HG03064 (cell line): ENCODE measurements around the gene FAR2.
A peak's percentile ranks its signal among the peaks of the same experiment; 100 is the strongest.
"Not testable (repeated sequence)": the region's sequence is repeated elsewhere in the genome, so short reads cannot be mapped to it uniquely, and the experiment has no call there.

Experiments used
- ATAC-seq: cut with Tn5 transposase; IDR thresholded peaks from one replicate; pipeline ENCODE4 v1.9.1; 2021; ENCODE audit warnings: low read depth; ENCODE audit not compliant: unreplicated experiment

FAR2 gene

DNA sequence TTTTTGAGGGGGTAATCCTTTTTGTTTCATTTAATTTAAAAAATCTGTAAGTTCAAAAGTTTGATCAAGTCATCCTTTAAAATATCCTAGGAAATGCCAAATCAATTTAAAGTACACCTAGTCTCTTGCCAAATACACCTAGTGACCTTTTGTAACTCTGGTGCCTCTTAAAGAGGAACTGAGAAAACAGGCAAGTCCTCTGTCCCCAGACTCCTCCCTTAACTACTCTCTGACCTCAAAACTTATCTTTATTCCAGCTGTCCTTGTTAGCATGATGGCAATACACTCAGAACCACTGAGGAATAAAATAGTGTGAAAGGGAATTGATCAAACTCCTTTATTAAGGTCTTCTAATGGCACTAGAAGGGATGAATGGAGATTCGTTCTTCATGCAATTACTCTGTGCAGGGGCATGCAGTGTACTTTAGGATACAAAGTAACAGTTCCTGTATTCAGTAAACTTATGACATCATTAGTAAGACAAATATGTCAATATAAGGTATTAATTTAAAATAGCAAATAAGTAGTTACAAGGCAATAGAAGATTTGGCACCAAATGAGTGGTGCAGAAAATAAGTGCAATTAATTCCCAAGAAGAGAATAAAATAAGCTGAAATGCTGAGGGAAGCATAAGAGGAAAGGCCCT lies 3.3 kb downstream of the FAR2 start:
- ATAC-seq: peak; percentile 82

DNA sequence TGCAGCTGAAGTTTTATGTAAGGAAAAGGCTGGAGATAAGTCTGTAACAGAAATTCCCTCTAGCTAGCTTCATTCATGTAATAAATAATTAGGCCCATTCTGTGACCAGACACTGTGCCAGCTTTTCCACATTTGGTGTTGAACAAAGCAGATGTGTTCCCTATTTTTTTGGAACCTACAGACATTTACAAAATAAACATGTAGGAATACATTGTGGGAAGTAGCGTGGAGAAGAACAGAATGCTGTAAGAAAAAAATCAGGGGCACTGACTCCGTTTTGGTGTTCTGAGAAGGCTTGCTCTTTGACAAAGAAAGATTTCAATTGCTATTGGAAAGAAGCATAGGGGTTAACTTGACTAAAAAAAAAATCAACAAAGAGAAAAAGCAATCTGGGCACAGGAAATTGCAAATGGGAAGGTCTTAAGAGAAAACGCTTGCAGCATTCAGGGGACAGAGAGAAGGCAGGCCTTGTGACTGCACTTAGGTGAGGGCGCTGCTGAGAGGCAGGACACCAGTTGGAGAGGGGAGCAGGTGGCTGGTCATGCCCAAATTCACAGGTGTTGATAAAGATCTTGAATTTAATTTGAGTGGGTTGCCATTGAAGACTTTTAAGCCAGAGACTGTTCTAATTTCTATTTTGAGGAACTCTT lies 4.0 kb downstream of the FAR2 start:
- ATAC-seq: no peak

DNA sequence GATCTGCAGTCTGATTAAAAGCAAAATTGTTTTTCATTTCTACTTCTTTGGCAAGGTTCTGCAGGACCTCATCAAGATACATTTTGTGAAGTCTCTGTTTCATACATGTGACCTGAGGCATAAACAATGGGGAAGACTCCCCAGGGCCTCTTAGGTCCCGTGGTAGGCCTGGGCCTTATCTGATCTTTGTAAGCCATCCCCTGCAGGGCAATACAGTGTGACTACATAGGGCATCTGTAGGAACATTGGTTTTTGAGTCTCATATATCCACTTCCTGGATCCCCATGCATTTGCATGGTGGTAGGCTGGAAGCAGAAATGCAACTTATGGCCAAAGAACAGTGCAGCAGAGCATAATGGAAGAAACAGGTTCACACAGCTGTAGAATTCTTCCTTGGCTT lies 6.0 kb downstream of the FAR2 start:
- peak; percentile 52 for ATAC-seq

DNA sequence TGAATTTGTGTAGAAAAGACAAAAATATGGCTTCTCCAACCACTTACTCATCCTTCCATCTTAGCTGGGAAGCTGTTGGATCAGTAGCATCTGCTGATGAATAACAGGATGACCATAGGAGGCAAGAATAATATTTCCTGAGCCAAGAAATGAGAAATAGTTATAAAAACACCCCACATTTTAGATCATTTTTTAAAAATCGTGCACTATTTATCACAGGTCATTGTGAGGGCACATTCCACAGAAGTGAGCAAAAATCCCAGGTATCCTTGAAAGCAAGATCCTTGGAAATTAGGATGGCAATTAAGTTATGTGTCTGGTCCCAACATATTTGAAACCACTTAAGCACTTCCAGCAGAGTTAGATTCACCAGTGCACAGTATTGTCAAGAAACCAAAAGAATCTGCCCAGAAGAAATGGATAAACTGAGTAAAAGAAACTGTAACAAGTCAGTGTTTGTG lies 8.4 kb downstream of the FAR2 start:
- no peak for ATAC-seq

DNA sequence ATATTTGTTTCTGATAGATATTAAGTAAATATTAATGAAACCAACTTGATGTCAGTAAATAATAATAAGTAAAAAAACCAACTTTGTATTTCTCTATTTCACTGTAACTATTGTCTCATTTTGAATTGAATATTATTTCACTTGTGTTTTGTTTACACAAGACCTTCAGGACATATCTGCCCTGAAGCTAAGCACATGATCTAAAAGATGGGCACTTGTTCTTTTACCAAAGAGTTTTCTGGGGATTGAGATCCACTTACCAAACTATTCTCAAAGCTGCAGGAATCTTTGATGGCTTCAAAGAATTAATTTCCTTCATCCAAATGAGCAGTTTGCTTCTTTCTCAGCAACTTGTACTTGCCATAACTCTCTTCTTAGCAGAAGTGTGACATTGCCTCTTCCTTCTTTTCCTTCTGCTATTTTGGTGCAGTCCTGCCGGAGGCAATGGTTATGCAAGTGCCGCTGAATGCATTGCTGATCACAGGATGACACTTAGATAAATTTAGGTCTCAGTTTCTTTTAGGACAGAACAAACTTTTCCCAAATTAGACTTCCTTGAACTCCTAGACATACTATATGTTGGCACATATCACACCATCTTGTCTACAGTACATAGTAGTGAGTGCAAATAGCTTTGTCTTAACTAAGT lies 9.2 kb downstream of the FAR2 start:
- no peak for ATAC-seq

DNA sequence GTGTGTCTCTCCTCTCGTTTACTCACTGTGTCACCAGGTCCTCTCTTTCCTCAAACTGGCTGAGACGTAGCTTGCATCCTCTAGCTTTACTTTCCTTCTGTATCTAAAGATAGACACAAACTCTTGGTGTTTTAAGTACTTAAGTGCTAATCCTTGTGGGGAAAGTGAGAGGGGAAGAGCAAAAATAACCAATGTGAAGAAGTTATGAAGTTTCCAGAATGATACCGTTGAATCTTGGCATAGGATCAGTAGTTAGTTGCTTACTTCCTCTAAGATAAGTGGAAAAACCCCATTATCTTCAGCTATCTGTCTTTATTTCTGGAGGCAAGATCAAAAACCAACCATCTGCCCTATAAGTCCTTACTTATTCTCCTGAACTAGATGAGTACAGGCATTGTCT lies 10.6 kb downstream of the FAR2 start:
- no peak for ATAC-seq

DNA sequence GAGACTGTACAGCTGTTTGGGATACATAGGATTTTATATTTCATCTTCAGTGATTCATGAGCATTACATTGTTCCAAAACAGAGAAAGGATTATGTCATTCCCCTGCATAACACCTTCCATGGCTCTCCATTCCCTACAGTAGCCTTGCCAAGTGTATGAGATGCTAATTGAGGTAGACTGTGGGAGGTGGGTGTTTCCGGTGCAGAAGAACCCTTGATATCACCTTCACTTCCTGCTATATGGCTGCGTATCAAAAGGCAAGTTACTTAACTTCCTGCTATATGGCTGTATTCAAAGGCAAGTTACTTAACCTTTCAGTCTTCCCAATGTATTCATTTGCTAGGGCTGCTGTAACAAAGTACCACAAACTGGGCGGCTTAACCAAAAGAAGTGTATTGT lies 11.2 kb downstream of the FAR2 start:
- no peak for ATAC-seq

DNA sequence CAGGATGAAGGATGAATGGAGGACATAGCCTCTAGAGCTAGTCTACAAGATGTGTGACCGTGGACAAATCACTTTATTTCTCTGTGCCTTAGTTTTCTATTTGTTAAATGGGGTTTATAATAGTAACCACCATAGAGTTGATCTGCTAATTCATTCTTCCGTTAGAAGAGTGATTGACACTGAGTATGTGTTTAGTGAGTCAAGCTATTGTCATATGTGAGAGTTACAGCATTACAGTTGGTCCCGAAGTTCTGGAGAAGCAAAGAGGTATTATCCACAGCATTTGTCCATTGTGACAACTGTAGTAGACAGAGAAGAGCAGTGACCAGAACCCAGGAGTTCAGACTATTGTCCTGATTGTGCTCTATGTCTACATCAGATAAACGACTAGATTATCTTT lies 14.1 kb downstream of the FAR2 start:
- ATAC-seq: no peak

DNA sequence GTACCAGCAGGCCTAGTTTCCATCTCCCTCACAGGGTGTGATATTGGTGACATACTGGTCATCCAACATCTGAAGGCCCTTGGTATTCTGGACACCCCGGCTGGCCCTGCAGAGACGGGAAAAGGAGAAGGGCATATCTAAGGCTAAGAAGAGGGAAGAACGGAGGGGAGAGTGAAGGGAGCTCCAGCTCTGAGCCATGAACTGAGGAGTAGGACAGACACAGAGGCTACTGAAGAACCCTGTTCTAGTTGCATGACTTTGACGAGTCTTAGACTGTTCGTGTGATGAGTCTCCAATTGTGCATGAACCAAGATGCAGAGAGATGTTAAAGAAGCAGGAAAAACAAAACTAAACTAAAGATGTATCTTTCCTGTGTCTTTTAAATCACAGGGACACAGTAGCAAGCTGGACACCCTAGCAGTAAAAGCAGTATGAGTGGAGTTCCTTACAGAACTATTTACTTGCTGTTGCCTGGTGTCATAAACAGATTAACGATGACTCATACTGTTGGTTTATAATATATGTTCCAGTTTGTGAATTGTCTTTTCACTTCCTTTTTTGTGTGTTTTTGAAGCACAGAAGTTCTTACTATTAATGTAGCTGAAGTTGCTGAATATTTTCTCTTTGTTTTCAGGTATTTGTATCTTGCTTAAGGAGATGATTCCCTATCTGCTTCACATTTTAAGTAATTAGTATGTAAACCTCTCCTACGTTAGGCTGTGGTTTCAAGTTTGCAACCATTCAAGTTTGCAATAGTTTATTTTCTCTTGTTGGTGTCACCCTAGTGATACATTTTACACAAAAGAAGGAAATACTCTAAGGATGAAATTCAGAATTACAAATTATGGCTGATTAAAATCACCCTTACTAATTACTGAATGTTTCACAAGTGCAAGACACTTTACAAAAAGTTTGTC lies 15.7 kb downstream of the FAR2 start:
- peak; percentile 99 for ATAC-seq

DNA sequence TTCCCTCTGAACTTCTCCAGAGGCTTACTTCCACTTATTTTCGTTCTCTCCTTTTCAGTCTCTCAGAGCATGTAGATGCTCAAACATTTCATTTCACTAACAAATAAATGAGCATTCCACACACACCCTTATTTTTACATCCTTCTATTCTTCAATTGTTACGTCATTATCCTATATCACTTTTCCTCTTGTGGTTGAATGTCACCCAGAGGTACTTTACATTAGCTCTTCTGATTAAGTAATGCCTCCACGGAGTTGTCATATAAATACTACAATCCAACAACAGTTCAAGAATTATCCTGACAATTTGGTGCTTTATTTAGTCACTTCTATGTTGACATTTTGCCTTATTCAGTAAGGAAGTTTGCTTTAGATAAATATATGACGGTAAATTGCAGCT lies 18.4 kb downstream of the FAR2 start:
- ATAC-seq: no peak

DNA sequence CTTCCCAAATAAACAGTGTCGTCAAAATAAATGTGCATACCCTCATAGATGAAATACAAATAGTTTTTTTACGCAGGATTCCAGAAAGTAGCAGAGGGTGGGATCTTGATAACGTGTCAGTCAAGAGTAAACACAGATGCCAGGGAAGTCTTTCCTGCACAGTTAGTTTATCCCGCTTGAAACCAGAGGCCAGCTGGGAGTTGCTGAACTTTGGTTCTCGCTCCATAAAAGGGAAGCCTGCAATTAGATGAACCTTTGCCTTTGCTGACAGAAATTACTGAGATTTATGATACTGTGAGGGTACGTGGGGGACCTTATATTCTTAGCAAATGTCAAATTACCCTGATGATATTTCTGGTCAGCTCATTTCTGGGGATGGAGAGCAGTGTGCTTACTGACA lies 18.9 kb downstream of the FAR2 start:
- no peak for ATAC-seq

DNA sequence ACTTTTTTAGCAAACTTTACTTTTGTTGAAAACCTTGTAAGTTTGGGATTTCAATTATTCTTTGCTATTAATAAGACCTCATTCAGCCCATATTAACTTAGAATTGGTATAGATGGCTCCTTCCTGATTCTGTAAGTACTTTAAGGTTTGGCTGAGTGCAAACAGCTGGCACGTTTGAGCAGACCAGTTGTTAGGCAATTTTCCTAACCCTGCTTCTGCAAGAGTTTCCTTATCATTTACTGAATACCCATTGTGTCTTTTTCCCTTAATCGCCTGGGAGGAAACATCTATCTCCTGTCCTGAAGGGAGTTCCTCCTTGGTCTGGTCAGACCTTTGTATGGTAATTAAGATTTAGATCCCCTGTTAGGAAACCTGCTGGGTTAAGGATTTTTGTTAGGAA lies 20.9 kb downstream of the FAR2 start:
- not testable (repeated sequence) for ATAC-seq

DNA sequence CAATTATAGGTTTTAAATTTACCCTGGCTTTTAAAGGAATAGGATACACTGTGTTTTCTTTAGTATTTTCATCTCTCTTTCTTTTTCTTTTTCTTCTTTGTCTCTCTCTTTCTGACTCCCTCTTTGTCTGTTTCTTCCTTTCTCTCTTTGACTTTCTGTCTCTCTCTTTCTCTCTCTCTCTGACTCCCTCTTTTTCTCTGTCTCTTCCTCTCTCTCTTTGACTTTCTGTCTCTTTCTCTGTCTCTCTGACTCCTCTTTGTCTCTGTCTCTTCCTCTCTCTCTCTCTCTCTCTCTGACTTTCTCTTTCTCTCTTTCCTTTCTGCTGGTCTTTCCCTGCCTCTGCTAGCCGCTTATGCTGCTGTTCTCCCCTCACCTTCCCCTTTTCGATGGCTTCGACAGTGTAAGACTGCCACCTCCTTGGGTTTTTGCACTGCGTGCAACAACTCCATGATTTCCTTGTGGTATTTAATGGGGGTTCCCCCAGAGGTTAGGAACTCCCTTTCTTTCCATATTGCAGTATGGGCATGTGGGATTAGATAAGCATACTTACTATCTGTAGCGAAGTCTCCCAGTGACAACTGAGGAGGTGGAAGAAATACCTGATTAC lies 21.5 kb downstream of the FAR2 start:
- ATAC-seq: not testable (repeated sequence)

DNA sequence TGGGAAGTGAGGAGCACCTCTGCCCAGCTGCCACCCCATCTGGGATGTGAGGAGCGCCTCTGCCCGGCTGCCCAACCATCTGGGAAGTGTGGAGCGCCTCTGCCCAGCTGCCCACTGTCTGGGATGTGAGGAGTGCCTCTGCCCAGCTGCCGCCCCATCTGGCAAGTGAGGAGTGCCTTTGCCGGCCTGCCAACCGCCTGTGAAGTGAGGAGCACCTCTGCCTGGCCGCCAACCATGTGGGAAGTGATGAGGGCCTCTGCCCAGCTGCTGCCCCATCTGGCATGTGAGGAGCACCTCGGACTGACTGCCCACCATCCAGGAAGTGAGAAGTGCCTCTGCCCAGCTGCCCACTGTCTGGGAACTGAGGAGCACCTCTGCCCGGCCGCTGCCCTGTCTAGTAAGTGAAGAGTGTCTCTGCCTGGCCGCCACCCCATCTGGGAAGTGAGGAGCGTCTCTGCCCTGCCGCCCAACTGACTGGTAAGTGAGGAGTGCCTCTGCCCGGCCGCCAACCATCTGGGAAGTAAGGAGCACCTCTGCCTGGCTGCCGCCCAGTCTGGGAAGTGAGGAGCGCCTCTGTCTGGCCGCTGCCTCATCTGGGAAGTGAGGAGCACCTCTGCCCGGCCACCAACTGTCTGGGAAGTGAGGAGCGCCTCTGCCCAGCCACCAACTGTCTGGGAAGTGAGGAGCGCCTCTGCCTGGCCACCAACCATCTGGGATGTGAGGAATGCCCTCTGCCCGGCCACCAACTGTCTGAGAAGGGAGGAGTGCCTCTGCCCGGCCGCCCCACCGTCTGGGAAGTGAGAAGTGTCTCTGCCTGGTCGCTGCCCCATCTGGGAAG lies 22.6 kb downstream of the FAR2 start:
- no peak for ATAC-seq

DNA sequence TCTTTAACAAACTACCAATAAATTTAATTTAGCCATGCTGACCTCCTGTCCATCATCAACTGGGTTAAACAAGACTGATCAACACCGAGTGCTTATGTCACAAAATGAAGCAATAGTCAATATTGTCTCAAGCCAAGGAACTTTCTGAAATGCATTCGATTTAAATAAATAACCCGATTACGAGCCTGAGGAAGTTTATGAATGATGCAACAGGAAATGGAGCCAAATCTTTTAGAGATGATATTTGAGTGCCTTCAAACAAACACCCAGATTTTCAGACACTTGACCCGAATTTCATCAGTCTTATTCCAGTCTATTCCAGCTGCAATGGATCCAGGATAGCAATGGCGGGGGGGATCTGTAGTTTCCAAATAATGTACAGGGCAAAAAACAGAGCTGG lies 27.9 kb downstream of the FAR2 start:
- ATAC-seq: no peak

DNA sequence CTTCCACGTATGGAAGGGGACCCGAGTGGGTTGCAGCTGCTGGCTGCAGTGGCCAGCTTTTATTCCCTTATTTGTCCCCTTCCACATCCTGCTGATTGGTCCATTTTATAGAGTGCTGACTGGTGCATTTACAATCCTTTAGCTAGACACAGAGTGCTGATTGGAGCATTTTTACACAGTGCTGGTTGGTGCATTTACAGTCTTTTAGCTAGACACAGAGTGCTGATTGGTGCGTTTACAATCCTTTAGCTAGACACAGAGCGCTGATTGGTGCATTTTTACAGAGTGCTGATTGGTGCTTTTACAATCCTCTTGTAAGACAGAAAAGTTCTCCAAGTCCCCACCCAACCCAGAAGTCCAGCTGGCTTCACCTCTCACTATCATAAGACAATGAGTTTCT lies 33.2 kb downstream of the FAR2 start:
- not testable (repeated sequence) for ATAC-seq

DNA sequence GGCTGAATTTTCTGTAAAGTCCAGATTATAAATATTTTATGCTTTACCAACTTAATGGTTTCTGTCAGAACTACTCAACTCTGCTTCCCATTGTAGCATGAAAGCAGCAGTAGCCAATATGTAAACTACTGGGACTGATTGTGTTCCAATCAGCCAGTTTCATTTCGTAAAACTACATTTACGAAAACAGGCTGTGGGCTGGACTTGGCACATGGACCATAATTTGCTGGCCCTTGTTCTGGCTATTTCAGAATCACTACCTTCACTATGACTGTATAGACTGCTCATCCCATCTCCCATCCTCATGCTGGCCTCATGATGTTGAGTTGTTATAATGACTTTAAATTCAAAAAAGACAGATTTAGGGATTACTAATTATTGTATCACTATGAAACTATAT lies 38.7 kb downstream of the FAR2 start:
- ATAC-seq: no peak

DNA sequence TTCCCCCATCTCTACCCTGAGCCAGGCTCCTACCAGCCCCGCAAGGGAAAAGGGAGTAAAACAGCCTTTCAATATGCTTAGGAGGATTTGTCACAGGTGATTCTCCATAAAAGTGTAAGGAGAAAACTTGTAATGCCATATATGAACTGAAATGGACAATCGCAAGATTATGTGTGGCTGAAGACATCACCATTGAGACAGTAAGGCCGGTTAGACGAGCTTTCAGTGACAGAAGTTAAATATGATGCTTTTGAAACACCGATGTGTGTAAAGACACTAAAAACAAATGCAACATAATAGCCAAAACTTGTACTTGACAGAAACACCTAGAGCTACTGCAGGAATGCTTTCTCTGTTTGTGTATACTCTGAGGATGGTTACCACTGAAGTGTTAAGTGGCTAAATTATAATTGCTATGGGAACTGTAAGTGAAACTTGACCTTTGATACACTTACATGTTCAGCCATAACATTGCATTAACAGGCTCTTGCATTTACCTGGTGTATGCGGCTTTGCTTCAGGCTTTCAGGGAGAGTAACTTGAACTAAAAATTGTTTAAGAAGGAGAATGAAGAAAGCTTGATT lies 42.3 kb downstream of the FAR2 start:
- no peak for ATAC-seq

DNA sequence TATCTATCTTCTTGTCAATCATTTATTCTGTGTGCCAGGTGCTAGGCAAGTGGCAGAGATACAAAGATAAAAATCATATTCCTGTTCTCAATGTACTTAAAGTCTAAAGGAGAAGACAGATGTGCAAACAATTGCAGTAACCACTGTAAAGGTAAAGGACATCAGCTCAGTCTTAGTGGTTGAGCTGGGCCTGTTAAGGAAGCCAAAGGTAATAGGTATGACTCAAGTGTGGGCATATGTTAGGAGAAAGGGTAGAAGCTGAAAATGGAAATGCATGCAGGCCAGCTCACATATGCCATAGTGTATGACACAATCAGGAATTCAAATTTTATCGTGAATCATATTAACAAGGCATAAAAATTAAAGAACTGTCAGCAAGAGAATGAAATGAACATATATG lies 49.8 kb downstream of the FAR2 start:
- no peak for ATAC-seq
